Liver (tissue), 9 donors: Measurements from ENCODE around the gene SCO2. TPM values are rescaled to one million over a fixed set of nuclear protein-coding genes. Genes with fewer than 3 reads are reported as not detected.
"Not testable (repeated sequence)": the region's sequence is repeated elsewhere in the genome, so short reads cannot be mapped to it uniquely, and the experiment has no call there.

Experiments used
- DNase-seq: peaks from one replicate; pipeline ENCODE4 v3.0.0-alpha.2; 2017; ENCODE audit warnings: low spot score
- H3K27ac ChIP-seq, 2 donors: one replicate each; pipeline ENCODE4 v1.7.0; 2013; ENCODE audit warnings: inconsistent platforms in 2 of 2, low read length in 2 of 2, control low read depth in 1 of 2, low read depth in 1 of 2, mild to moderate bottlenecking in 1 of 2
- H3K27me3 ChIP-seq, 4 donors: one replicate each; pipeline versions ENCODE4 v1.6.1 to v1.7.0; 2013; ENCODE audit warnings: low read length in 3 of 4, inconsistent platforms in 1 of 4, mild to moderate bottlenecking in 1 of 4, moderate library complexity in 1 of 4; ENCODE audit not compliant: control insufficient read depth in 4 of 4, insufficient read depth in 4 of 4
- H3K36me3 ChIP-seq, 4 donors: one replicate each; pipeline versions ENCODE4 v1.6.1 to v1.7.0; 2013; ENCODE audit warnings: low read length in 3 of 4, mild to moderate bottlenecking in 3 of 4, low read depth in 1 of 4, moderate library complexity in 1 of 4; ENCODE audit not compliant: control insufficient read depth in 4 of 4, insufficient read depth in 3 of 4
- H3K4me1 ChIP-seq, 4 donors: one replicate each; pipeline versions ENCODE4 v1.6.1 to v1.7.0; 2013; ENCODE audit warnings: low read length in 3 of 4, mild to moderate bottlenecking in 3 of 4, moderate library complexity in 1 of 4; ENCODE audit not compliant: control insufficient read depth in 4 of 4, insufficient read depth in 4 of 4
- H3K4me3 ChIP-seq, 3 donors: one replicate each; pipeline versions ENCODE4 v1.6.1 to v1.7.0; 2013; ENCODE audit warnings: low read length in 3 of 3, control low read depth in 1 of 3, low read depth in 1 of 3, mild to moderate bottlenecking in 1 of 3
- H3K9ac ChIP-seq, 2 donors: one replicate each; pipeline ENCODE4 v1.7.0; 2013; ENCODE audit warnings: low read length in 2 of 2, mild to moderate bottlenecking in 2 of 2, moderate library complexity in 2 of 2, control low read depth in 1 of 2, low read depth in 1 of 2
- H3K9me3 ChIP-seq, 4 donors: one replicate each; pipeline versions ENCODE4 v1.6.1 to v1.7.0; 2013; ENCODE audit warnings: low read length in 3 of 4; ENCODE audit not compliant: control insufficient read depth in 4 of 4
- ATF3 ChIP-seq: IDR thresholded peaks from 2 replicates; pipeline ENCODE4 v1.6.1; 2016; ENCODE audit warnings: antibody characterized with exemption
- CTCF ChIP-seq: fragments of 150-350 bp; IDR thresholded peaks from 2 replicates; pipeline ENCODE4 v1.5.1; 2017; ENCODE audit warnings: improper control_type of control experiment, low read depth, low read length; ENCODE audit not compliant: missing input control
- FOXA1 ChIP-seq: IDR thresholded peaks from 2 replicates; pipeline ENCODE4 v1.6.1; 2016; ENCODE audit warnings: antibody characterized with exemption
- GABPA ChIP-seq, 2 donors: IDR thresholded peaks in 1 of 2; conservative IDR thresholded peaks in 1 of 2; 2 replicates each; pipeline ENCODE4 v1.6.1; 2016; ENCODE audit warnings: antibody characterized with exemption in 2 of 2, mild to moderate bottlenecking in 1 of 2, moderate library complexity in 1 of 2
- MAX ChIP-seq: IDR thresholded peaks from 2 replicates; pipeline ENCODE4 v1.6.1; 2016; ENCODE audit warnings: antibody characterized with exemption
- NR2F2 ChIP-seq: IDR thresholded peaks from 2 replicates; pipeline ENCODE4 v1.6.1; 2016; ENCODE audit warnings: antibody characterized with exemption
- REST ChIP-seq: IDR thresholded peaks from 2 replicates; pipeline ENCODE4 v1.6.1; 2016; ENCODE audit warnings: antibody characterized with exemption, mild to moderate bottlenecking
- RXRA ChIP-seq, 2 donors: IDR thresholded peaks; 2 replicates each; pipeline ENCODE4 v1.6.1; 2017 to 2018; ENCODE audit warnings: antibody characterized with exemption in 2 of 2, mild to moderate bottlenecking in 1 of 2
- YY1 ChIP-seq: IDR thresholded peaks from 2 replicates; pipeline ENCODE4 v1.6.1; 2016; ENCODE audit warnings: antibody characterized with exemption, mild to moderate bottlenecking
- ZBTB33 ChIP-seq: IDR thresholded peaks from 2 replicates; pipeline ENCODE4 v1.6.1; 2016; ENCODE audit warnings: antibody characterized with exemption
- WGBS: extraction: QIAGEN DNeasy Blood & Tissue Kit; methylation state at CpG from one replicate; pipeline ENCODE4 v1.1.7; 2013; 5-methylcytosine and 5-hydroxymethylcytosine counted together
- polyA plus RNA-seq, 2 donors: library from polyadenylated mRNA; stranded (reverse) in 1 of 2; unstranded in 1 of 2; fragments of 200-250 nt in 1 of 2; fragments of >200 nt in 1 of 2; fragmentation: Nextera tagmentation in 1 of 2; extraction: Ambion mirVana in 1 of 2; gene quantifications; one replicate each; pipeline versions ENCODE4 v1.2.1 to v1.2.3, GENCODE V29; 2013 to 2015
- total RNA-seq, 2 donors: library from RNA; depleted of rRNA; stranded (reverse); fragments of >200 nt; gene quantifications; one replicate each; pipeline ENCODE4 v1.2.3, GENCODE V29; 2014
- donor health status: healthy.
- donor health status: healthy.
- donor health status: healthy.
- donor health status: healthy.
- donor health status: healthy.

Gene SCO2
- total and polyA plus RNA-seq, 4 donors = 1.4 to 2.9 (median 1.8) TPM

GRCh38 chr22:50520826-50521453, 4.5 kb downstream of the SCO2 start:
- no peak overlapping the region for H3K27ac ChIP-seq
- no peak for DNase-seq

GRCh38 chr22:50520184-50520583, 5.2 kb downstream of the SCO2 start:
- H3K27ac ChIP-seq, H3K9me3 ChIP-seq, DNase-seq, H3K4me3 ChIP-seq, H3K9ac ChIP-seq, H3K27me3 ChIP-seq: not testable (repeated sequence)
- Histone ChIP-seq H3K36me3 (peaks cover 11 to 56% (median 19%) of the 10 kb centered on the region in 4 donors), H3K4me1 (peaks cover 6 to 24% (median 14%) of the 10 kb centered on the region in 4 donors)
- 98% methylated on average over 8 of the region's 8 CpGs for WGBS

More at GRCh38 chr22:50520826-50521453, 4.5 kb downstream of the SCO2 start:
- Histone ChIP-seq H3K9ac (no peak overlapping the region), H3K36me3 (peaks cover 11 to 56% (median 19%) of the 10 kb centered on the region in 4 donors), H3K4me3 (no peak overlapping the region), H3K4me1 (peaks cover 6 to 26% (median 14%) of the 10 kb centered on the region in 4 donors), H3K27me3 (no peaks in the 10 kb centered on the region), H3K9me3 (no peaks in the 10 kb centered on the region)
- WGBS = 97% methylated on average over 13 of the region's 13 CpGs
- TF ChIP-seq GABPA (IDR thresholded peaks at IDR 0.05 in 1 of 2, conservative IDR thresholded peaks at IDR 0.05 in 1 of 2) = no peak

- H3K9me3 ChIP-seq = no peaks in the 10 kb centered on the region
- no peak overlapping the region for H3K9ac ChIP-seq
- no peaks in the 10 kb centered on the region for H3K27me3 ChIP-seq
- H3K27ac ChIP-seq = no peak overlapping the region
- WGBS = 98% methylated on average over 8 of the region's 8 CpGs
- H3K4me1 ChIP-seq = peaks cover 3 to 13% (median 7%) of the 10 kb centered on the region in 4 donors
- no peak for DNase-seq
- TF ChIP-seq YY1 (no peak), MAX (no peak), REST (no peak)
- H3K4me3 ChIP-seq = no peak overlapping the region
- peaks cover 11 to 56% (median 19%) of the 10 kb centered on the region in 4 donors for H3K36me3 ChIP-seq
These were observed 6.2 kb downstream of the SCO2 start for GRCh38 chr22:50519151-50519550.

- Histone ChIP-seq H3K27ac (no peak overlapping the region), H3K36me3 (peaks cover 11 to 53% (median 18%) of the 10 kb centered on the region in 4 donors), H3K27me3 (no peaks in the 10 kb centered on the region), H3K4me3 (no peak overlapping the region), H3K9me3 (no peaks in the 10 kb centered on the region), H3K4me1 (peaks cover 0 to 8% (median 3%) of the 10 kb centered on the region in 4 donors), H3K9ac (no peak overlapping the region)
- WGBS = 98% methylated on average over 7 of the region's 7 CpGs
- TF ChIP-seq MAX (no peak), RXRA (IDR thresholded peaks at IDR 0.05) (no peak), FOXA1 (no peak), ZBTB33 (no peak), NR2F2 (no peak), GABPA (IDR thresholded peaks at IDR 0.05 in 1 of 2, conservative IDR thresholded peaks at IDR 0.05 in 1 of 2) (no peak), ATF3 (no peak), CTCF (no peak)
- no peak for DNase-seq
These were observed 6.8 kb downstream of the SCO2 start for GRCh38 chr22:50518606-50519005.
